ENCODE results near the gene MCF2L2. TPM values are rescaled to one million over a fixed set of nuclear protein-coding genes. Genes with fewer than 3 reads are reported as not detected.

MCF2L2 gene
- total and polyA plus RNA-seq, 10 donors, result 0.46 to 37.7 (median 17.6) TPM

GRCh38 chr3:183160616-183161015, 267.8 kb downstream of the MCF2L2 start:
- WGBS, 5 donors, result 78 to 95% (median 82%) methylated on average over 5 of the region's 5 CpGs
- intact Hi-C loops (cut with DNase I; ENCODE audit: low total_unique reads), result no loop called here
- H3K4me1 ChIP-seq, result peaks cover 0 to 29% (median 17%) of the 10 kb centered on the region in 6 donors
- no peak for DNase-seq
- peaks cover 0 to 85% (median 22%) of the 10 kb centered on the region in 7 donors for H3K27me3 ChIP-seq (replicated peaks in 1 of 7)
- no peak overlapping the region for H3K27ac ChIP-seq
- H3K36me3 ChIP-seq, result no peaks in the 10 kb centered on the region
- H3K9me3 ChIP-seq, result peaks cover 0 to 14% (median 0%) of the 10 kb centered on the region in 8 donors
- no peak overlapping the region for H3K4me3 ChIP-seq
- TF ChIP-seq POLR2A (IDR thresholded peaks at IDR 0.05), result no peak
- TF ChIP-seq POLR2AphosphoS5 (IDR thresholded peaks at IDR 0.05), result no peak
- no peak for TF ChIP-seq CTCF (IDR thresholded peaks at IDR 0.05 in 8 of 11, conservative IDR thresholded peaks at IDR 0.05 in 3 of 11)

DNA sequence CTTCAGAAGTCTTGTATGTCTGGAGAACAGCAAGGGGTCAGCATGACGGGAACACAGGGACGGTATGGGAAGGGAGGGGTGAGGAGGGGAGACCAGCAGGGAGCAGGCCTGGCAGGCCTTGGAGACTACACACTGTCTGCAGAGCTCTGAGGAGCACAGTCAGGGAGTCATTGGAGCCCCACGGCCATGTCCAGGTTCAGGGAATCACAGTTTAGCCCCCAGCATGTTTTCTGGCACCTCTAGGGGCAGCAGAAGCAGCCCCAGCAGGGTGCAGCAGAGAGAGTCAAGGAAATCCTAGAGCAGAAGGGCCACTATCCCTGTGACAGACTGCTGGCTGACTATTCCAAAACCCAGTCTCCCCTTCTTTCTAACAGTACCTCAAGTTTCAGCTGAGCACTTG, 269.1 kb downstream of the MCF2L2 start:
- no peak overlapping the region for H3K27ac ChIP-seq
- intact Hi-C loops (cut with DNase I; ENCODE audit: low total_unique reads), result no loop called here
- DNase-seq, result no peak
- peaks cover 0 to 85% (median 21%) of the 10 kb centered on the region in 7 donors for H3K27me3 ChIP-seq (replicated peaks in 1 of 7)
- H3K4me3 ChIP-seq, result no peak overlapping the region
- peaks cover 0 to 14% (median 0%) of the 10 kb centered on the region in 8 donors for H3K9me3 ChIP-seq
- TF ChIP-seq POLR2A (IDR thresholded peaks at IDR 0.05) (no peak), POLR2AphosphoS5 (IDR thresholded peaks at IDR 0.05) (no peak), CTCF (IDR thresholded peaks at IDR 0.05 in 8 of 11, conservative IDR thresholded peaks at IDR 0.05 in 3 of 11) (no peak)
- H3K36me3 ChIP-seq, result no peaks in the 10 kb centered on the region
- 65 to 92% (median 84%) methylated on average over 3 of the region's 3 CpGs for WGBS, 5 donors
- peaks cover 0 to 29% (median 17%) of the 10 kb centered on the region in 6 donors for H3K4me1 ChIP-seq

DNA sequence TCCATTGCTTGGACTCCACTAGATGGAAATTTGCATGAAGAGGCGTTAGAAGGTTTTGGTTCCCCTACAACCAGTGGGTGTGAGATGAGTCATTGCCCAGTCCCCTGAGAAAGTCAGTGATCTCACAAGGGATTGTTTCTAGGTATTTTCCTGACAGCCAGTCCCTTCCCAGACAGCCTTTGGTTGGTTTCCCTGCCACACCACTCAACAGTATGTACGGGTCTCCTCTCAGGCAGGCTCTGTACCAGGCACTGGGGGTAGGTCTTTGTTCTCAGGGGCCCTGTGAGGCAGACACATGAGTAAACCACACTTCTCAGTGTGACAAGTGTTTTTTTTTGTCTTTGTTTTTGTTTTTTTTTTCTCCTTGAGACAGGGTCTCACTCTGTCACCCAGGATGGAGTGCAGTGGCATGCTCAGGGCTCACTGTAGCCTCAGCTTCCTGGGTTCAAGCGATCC, 269.8 kb downstream of the MCF2L2 start:
- no peak overlapping the region for H3K4me3 ChIP-seq
- H3K36me3 ChIP-seq, result no peaks in the 10 kb centered on the region
- no peak for DNase-seq
- H3K27me3 ChIP-seq (replicated peaks in 1 of 7), result peaks cover 0 to 85% (median 17%) of the 10 kb centered on the region in 7 donors
- WGBS, 5 donors, result 50 to 67% (median 62%) methylated on average over 3 of the region's 3 CpGs
- H3K4me1 ChIP-seq, result peaks cover 0 to 29% (median 17%) of the 10 kb centered on the region in 6 donors
- no peak overlapping the region for H3K27ac ChIP-seq
- intact Hi-C loops (cut with DNase I; ENCODE audit: low total_unique reads), result no loop called here
- TF ChIP-seq POLR2AphosphoS5 (IDR thresholded peaks at IDR 0.05) (no peak), CTCF (IDR thresholded peaks at IDR 0.05 in 8 of 11, conservative IDR thresholded peaks at IDR 0.05 in 3 of 11) (no peak), POLR2A (IDR thresholded peaks at IDR 0.05) (no peak)
- peaks cover 0 to 13% (median 0%) of the 10 kb centered on the region in 8 donors for H3K9me3 ChIP-seq

DNA sequence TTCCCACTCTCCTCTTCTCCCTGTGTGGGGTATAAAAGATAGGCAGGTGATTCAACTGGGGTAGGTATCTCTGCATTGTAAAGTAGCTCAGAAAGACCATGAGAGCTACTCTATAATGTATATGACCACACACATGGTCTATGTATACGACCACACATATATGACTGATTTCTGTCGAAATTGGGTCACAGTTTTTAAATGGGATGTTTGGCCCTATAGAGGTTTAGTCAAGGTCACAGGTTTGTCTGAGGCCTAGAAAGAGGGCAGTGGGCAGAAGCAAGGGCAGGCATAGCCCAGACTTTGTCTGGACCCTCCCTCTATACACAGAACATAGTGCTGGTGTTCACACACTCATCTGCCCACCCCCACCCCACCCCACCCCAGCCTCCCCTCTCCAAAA, 270.3 kb downstream of the MCF2L2 start:
- intact Hi-C loops (cut with DNase I; ENCODE audit: low total_unique reads), result no loop called here
- H3K36me3 ChIP-seq, result no peaks in the 10 kb centered on the region
- no peak overlapping the region for H3K4me3 ChIP-seq
- peaks cover 0 to 26% (median 17%) of the 10 kb centered on the region in 6 donors for H3K4me1 ChIP-seq
- 75 to 94% (median 86%) methylated on average over 2 of the region's 2 CpGs for WGBS, 5 donors
- no peak overlapping the region for H3K27ac ChIP-seq
- H3K9me3 ChIP-seq, result peaks cover 0 to 8% (median 0%) of the 10 kb centered on the region in 8 donors
- H3K27me3 ChIP-seq (replicated peaks in 1 of 7), result peaks cover 0 to 84% (median 12%) of the 10 kb centered on the region in 7 donors
- no peak for DNase-seq
- TF ChIP-seq CTCF (IDR thresholded peaks at IDR 0.05 in 8 of 11, conservative IDR thresholded peaks at IDR 0.05 in 3 of 11), result no peak

All from spleen (tissue), 11 donors.